Measurements from ENCODE around the gene GMPPA. TPM values are rescaled to one million over a fixed set of nuclear protein-coding genes. Genes with fewer than 3 reads are reported as not detected.

The GMPPA gene
- total RNA-seq, 1 donor, result 32.0 TPM

- no peak for DNase-seq (ENCODE audit: low read depth in 2 of 3, low spot score in 2 of 3)
Observed at GRCh38 chr2:219466816-219467735, 31.6 kb upstream of the GMPPA start.

- DNase-seq (ENCODE audit: low read depth in 2 of 3, low spot score in 2 of 3), result no peak
Observed at GRCh38 chr2:219467736-219468075, 31.0 kb upstream of the GMPPA start.

- DNase-seq (ENCODE audit: low read depth in 2 of 3, low spot score in 2 of 3), result no peak
Observed at GRCh38 chr2:219468410-219469185, 30.1 kb upstream of the GMPPA start.

GRCh38 chr2:219469186-219469724, 29.4 kb upstream of the GMPPA start:
- no peak for DNase-seq (ENCODE audit: low read depth in 2 of 3, low spot score in 2 of 3)

- no peak for DNase-seq (ENCODE audit: low read depth in 2 of 3, low spot score in 2 of 3)
Observed at GRCh38 chr2:219470429-219470828, 28.3 kb upstream of the GMPPA start.

- no peak for DNase-seq (ENCODE audit: low read depth in 2 of 3, low spot score in 2 of 3)
Observed at GRCh38 chr2:219471476-219472371, 27.0 kb upstream of the GMPPA start.

GRCh38 chr2:219472629-219473187, 26.0 kb upstream of the GMPPA start:
- no peak for DNase-seq (ENCODE audit: low read depth in 2 of 3, low spot score in 2 of 3)

- no peak for DNase-seq (ENCODE audit: low read depth in 2 of 3, low spot score in 2 of 3)
Observed at GRCh38 chr2:219473511-219473910, 25.2 kb upstream of the GMPPA start.

- no peak for DNase-seq (ENCODE audit: low read depth in 2 of 3, low spot score in 2 of 3)
Observed at GRCh38 chr2:219474285-219475060, 24.2 kb upstream of the GMPPA start.

- no peak for DNase-seq (ENCODE audit: low read depth in 2 of 3, low spot score in 2 of 3)
Observed at GRCh38 chr2:219475278-219475677, 23.4 kb upstream of the GMPPA start.

- DNase-seq (ENCODE audit: low read depth in 2 of 3, low spot score in 2 of 3), result peak in 2 of 3 donors; percentile 43 to 63
Observed at GRCh38 chr2:219475697-219476651, 22.7 kb upstream of the GMPPA start.

- DNase-seq (ENCODE audit: low read depth in 2 of 3, low spot score in 2 of 3), result no peak
Observed at GRCh38 chr2:219476652-219477151, 22.0 kb upstream of the GMPPA start.

GRCh38 chr2:219477179-219477578, 21.5 kb upstream of the GMPPA start:
- no peak for DNase-seq (ENCODE audit: low read depth in 2 of 3, low spot score in 2 of 3)

GRCh38 chr2:219477815-219478214, 20.9 kb upstream of the GMPPA start:
- no peak for DNase-seq (ENCODE audit: low read depth in 2 of 3, low spot score in 2 of 3)

- no peak for DNase-seq (ENCODE audit: low read depth in 2 of 3, low spot score in 2 of 3)
Observed at GRCh38 chr2:219478916-219479315, 19.8 kb upstream of the GMPPA start.

- DNase-seq (ENCODE audit: low read depth in 2 of 3, low spot score in 2 of 3), result no peak
Observed at GRCh38 chr2:219480004-219480403, 18.7 kb upstream of the GMPPA start.

GRCh38 chr2:219482674-219483405, 15.9 kb upstream of the GMPPA start:
- DNase-seq (ENCODE audit: low read depth in 2 of 3, low spot score in 2 of 3), result no peak

Data from hematopoietic multipotent progenitor cell (in vitro differentiated cells).